HCT116 (cell line): ENCODE results near the gene SMIM11. TPM values are rescaled to one million over a fixed set of nuclear protein-coding genes. Genes with fewer than 3 reads are reported as not detected.
"Not testable (repeated sequence)": the region's sequence is repeated elsewhere in the genome, so short reads cannot be mapped to it uniquely, and the experiment has no call there.

Source experiments
- ATAC-seq: fragments of 200-7000 bp; cut with Tn5 transposase; 2 replicates; pipeline ENCODE4 v1.9.1; 2020; ENCODE audit warnings: mild to moderate bottlenecking, moderate library complexity
- BruUV-seq: library from RNA; stranded (reverse); fragments of 400-500 nt; replicated peaks from 2 replicates; lab custom pipeline; 2021; lab: Mats Ljungman, UMichigan
- CTCF ChIA-PET: fragments of 300-600 bp; sonication (Branson Sonifier 250); formaldehyde crosslinking; loops from one replicate; lab custom pipeline; 2021; ENCODE audit warnings: antibody characterized with exemption; lab: Charles Lee
- POLR2A ChIA-PET: fragments of 300-600, 350-600 bp; sonication (Branson Sonifier 250); formaldehyde crosslinking; loops from one replicate; lab custom pipeline; 2021; ENCODE audit warnings: antibody characterized with exemption; lab: Charles Lee
- RAD21 ChIA-PET, 2 experiments: fragments of 300-600 bp; sonication (Branson Sonifier 250); formaldehyde crosslinking; loops; one replicate each; lab custom pipeline; 2023; ENCODE audit warnings: low total read pairs in 2 of 2; ENCODE audit not compliant: uncharacterized antibody in 2 of 2, unreplicated experiment in 2 of 2, low non-redundant PET in 1 of 2; lab: Charles Lee
- DNase-seq: peaks from one replicate; pipeline ENCODE4 v3.0.0-alpha.2; 2010; ENCODE audit warnings: low read depth, low spot score
- H2AFZ ChIP-seq: fragments of 200-600 bp; shearing (Covaris generic), sonication (generic); 2 replicates; pipeline ENCODE4 v1.6.1; 2017; ENCODE audit warnings: low read depth, mixed run types, mixed read lengths, antibody characterized with exemption, low read length; ENCODE audit not compliant: poor library complexity, severe bottlenecking
- H3K27ac ChIP-seq: 2 replicates; pipeline ENCODE4 v1.5.1; 2012; ENCODE audit warnings: low read depth, low read length
- H3K27me3 ChIP-seq: fragments of 200-600 bp; sonication (generic); 2 replicates; pipeline ENCODE4 v1.6.1; 2016; ENCODE audit warnings: mixed run types, low read length, mixed read lengths; ENCODE audit not compliant: insufficient read depth
- H3K36me3 ChIP-seq, 2 experiments: fragments of 200-500 bp in 1 of 2; fragments of 200-600 bp in 1 of 2; sonication (Bioruptor generic) in 1 of 2; sonication (generic) in 1 of 2; 2 replicates each; pipeline versions ENCODE4 v1.5.1 to v1.6.1; 2014 to 2016; ENCODE audit warnings: low read length in 2 of 2, inconsistent platforms in 1 of 2, mixed read lengths in 1 of 2, mixed run types in 1 of 2; ENCODE audit not compliant: insufficient read depth in 2 of 2, control insufficient read depth in 1 of 2
- H3K4me1 ChIP-seq, 2 experiments: fragments of 200-600 bp in 1 of 2; sonication (generic) in 1 of 2; 2 replicates each; pipeline versions ENCODE4 v1.5.1 to v1.6.1; 2012 to 2017; ENCODE audit warnings: low read length in 2 of 2, inconsistent platforms in 1 of 2, mild to moderate bottlenecking in 1 of 2, mixed read lengths in 1 of 2, mixed run types in 1 of 2, moderate library complexity in 1 of 2; ENCODE audit not compliant: insufficient read depth in 2 of 2, control insufficient read depth in 1 of 2
- H3K4me2 ChIP-seq: fragments of 200-600 bp; sonication (generic); 2 replicates; pipeline ENCODE4 v1.6.1; 2017; ENCODE audit warnings: mixed run types, low read length, mixed read lengths
- H3K4me3 ChIP-seq, 2 experiments: fragments of 200-600 bp in 1 of 2; sonication (generic) in 1 of 2; replicated peaks in 1 of 2; 2 replicates each; pipeline ENCODE4 v1.5.1; 2011 to 2016; ENCODE audit warnings: low read length in 2 of 2, control low read depth in 1 of 2, low read depth in 1 of 2, mild to moderate bottlenecking in 1 of 2, mixed read lengths in 1 of 2, mixed run types in 1 of 2
- H3K79me2 ChIP-seq: fragments of 200-600 bp; sonication (generic); 2 replicates; pipeline ENCODE4 v1.6.1; 2017; ENCODE audit warnings: mild to moderate bottlenecking, mixed run types, low read length, moderate library complexity, mixed read lengths; ENCODE audit not compliant: insufficient read depth
- H3K9ac ChIP-seq: fragments of 200-600 bp; sonication (generic); 2 replicates; pipeline ENCODE4 v1.6.1; 2016; ENCODE audit warnings: low read length, mixed read lengths
- H3K9me2 ChIP-seq: fragments of 200-600 bp; sonication (generic), shearing (Covaris generic); 2 replicates; pipeline ENCODE4 v1.6.1; 2017; ENCODE audit warnings: mixed run types, mild to moderate bottlenecking, moderate library complexity; ENCODE audit not compliant: insufficient read depth
- H3K9me3 ChIP-seq, 2 experiments: fragments of 200-500 bp in 1 of 2; fragments of 200-600 bp in 1 of 2; sonication (Bioruptor generic) in 1 of 2; sonication (generic) in 1 of 2; 2 replicates each; pipeline ENCODE4 v1.6.1; 2014 to 2017; ENCODE audit warnings: low read length in 2 of 2, mixed read lengths in 2 of 2, inconsistent platforms in 1 of 2, low read depth in 1 of 2, mild to moderate bottlenecking in 1 of 2, mixed run types in 1 of 2, moderate library complexity in 1 of 2; ENCODE audit not compliant: control insufficient read depth in 1 of 2, insufficient read depth in 1 of 2
- H4K20me1 ChIP-seq: fragments of 200-600 bp; sonication (generic), shearing (Covaris generic); 2 replicates; pipeline ENCODE4 v1.6.1; 2017; ENCODE audit warnings: mixed run types, mild to moderate bottlenecking, moderate library complexity; ENCODE audit not compliant: insufficient read depth
- intact Hi-C: fragments of 100-400 bp; cut with micrococcal nuclease; formaldehyde crosslinking; loops from 2 replicates; pipeline ENCODE4 v1.10.0; 2022
- total RNA-seq: library from RNA; stranded (reverse); gene quantifications from one replicate; pipeline ENCODE4 v1.2.1, GENCODE V29; 2021; ENCODE audit not compliant: unreplicated experiment

SMIM11 gene
- total RNA-seq, 1 experiment from 2014 or later: 18.9 TPM

GRCh38 chr21:34404742-34405141, 29.4 kb downstream of the SMIM11 start:
- CTCF ChIA-PET, H3K4me1 ChIP-seq, H3K9ac ChIP-seq, H3K9me3 ChIP-seq, BruUV-seq, H3K36me3 ChIP-seq, DNase-seq, H3K9me2 ChIP-seq, H3K79me2 ChIP-seq, H4K20me1 ChIP-seq, H3K27ac ChIP-seq, H3K27me3 ChIP-seq, H3K4me3 ChIP-seq, H2AFZ ChIP-seq, POLR2A ChIA-PET, intact Hi-C loops, H3K4me2 ChIP-seq, RAD21 ChIA-PET: not testable (repeated sequence)
- peak; percentile 67; the same call in 1 of the 2 replicates for ATAC-seq

- H3K36me3 ChIP-seq, H3K27me3 ChIP-seq, H3K4me1 ChIP-seq, DNase-seq, H3K79me2 ChIP-seq, H3K9me3 ChIP-seq, H3K4me3 ChIP-seq, H3K27ac ChIP-seq, H2AFZ ChIP-seq, H3K4me2 ChIP-seq, ATAC-seq, POLR2A ChIA-PET, CTCF ChIA-PET, H3K9ac ChIP-seq, intact Hi-C loops, RAD21 ChIA-PET, H3K9me2 ChIP-seq, H4K20me1 ChIP-seq, BruUV-seq: not testable (repeated sequence)
Observed at GRCh38 chr21:34405686-34406085, 30.4 kb downstream of the SMIM11 start.

- H4K20me1 ChIP-seq, H3K27me3 ChIP-seq, POLR2A ChIA-PET, H3K79me2 ChIP-seq, H3K9me3 ChIP-seq, H2AFZ ChIP-seq, CTCF ChIA-PET, H3K9me2 ChIP-seq, ATAC-seq, DNase-seq, RAD21 ChIA-PET, H3K4me1 ChIP-seq, H3K27ac ChIP-seq, BruUV-seq, intact Hi-C loops, H3K4me2 ChIP-seq, H3K4me3 ChIP-seq, H3K9ac ChIP-seq, H3K36me3 ChIP-seq: not testable (repeated sequence)
Observed at GRCh38 chr21:34406102-34406501, 30.8 kb downstream of the SMIM11 start.

GRCh38 chr21:34406676-34407075, 31.4 kb downstream of the SMIM11 start:
- H3K4me1 ChIP-seq, H3K36me3 ChIP-seq, RAD21 ChIA-PET, BruUV-seq, H4K20me1 ChIP-seq, DNase-seq, H3K79me2 ChIP-seq, CTCF ChIA-PET, ATAC-seq, H3K27ac ChIP-seq, intact Hi-C loops, H3K9me3 ChIP-seq, H3K9me2 ChIP-seq, H3K4me3 ChIP-seq, H3K4me2 ChIP-seq, POLR2A ChIA-PET, H3K9ac ChIP-seq, H2AFZ ChIP-seq, H3K27me3 ChIP-seq: not testable (repeated sequence)

- H3K79me2 ChIP-seq, H3K9me3 ChIP-seq, H3K27me3 ChIP-seq, H3K4me2 ChIP-seq, ATAC-seq, H3K4me1 ChIP-seq, RAD21 ChIA-PET, H3K9me2 ChIP-seq, intact Hi-C loops, POLR2A ChIA-PET, H3K27ac ChIP-seq, CTCF ChIA-PET, DNase-seq, H3K9ac ChIP-seq, H2AFZ ChIP-seq, H3K36me3 ChIP-seq, H4K20me1 ChIP-seq, BruUV-seq, H3K4me3 ChIP-seq: not testable (repeated sequence)
Observed at GRCh38 chr21:34407294-34407693, 32.0 kb downstream of the SMIM11 start.
